GM18873 (cell line): ENCODE results near the gene YPEL1.
"Not testable (repeated sequence)": the region's sequence is repeated elsewhere in the genome, so short reads cannot be mapped to it uniquely, and the experiment has no call there.

ENCODE experiments used
- ATAC-seq: cut with Tn5 transposase; IDR thresholded peaks from one replicate; pipeline ENCODE4 v1.9.1; 2021; ENCODE audit warnings: mild to moderate bottlenecking, moderate library complexity, moderate number of reproducible peaks; ENCODE audit not compliant: unreplicated experiment, low FRiP score

YPEL1 gene

DNA sequence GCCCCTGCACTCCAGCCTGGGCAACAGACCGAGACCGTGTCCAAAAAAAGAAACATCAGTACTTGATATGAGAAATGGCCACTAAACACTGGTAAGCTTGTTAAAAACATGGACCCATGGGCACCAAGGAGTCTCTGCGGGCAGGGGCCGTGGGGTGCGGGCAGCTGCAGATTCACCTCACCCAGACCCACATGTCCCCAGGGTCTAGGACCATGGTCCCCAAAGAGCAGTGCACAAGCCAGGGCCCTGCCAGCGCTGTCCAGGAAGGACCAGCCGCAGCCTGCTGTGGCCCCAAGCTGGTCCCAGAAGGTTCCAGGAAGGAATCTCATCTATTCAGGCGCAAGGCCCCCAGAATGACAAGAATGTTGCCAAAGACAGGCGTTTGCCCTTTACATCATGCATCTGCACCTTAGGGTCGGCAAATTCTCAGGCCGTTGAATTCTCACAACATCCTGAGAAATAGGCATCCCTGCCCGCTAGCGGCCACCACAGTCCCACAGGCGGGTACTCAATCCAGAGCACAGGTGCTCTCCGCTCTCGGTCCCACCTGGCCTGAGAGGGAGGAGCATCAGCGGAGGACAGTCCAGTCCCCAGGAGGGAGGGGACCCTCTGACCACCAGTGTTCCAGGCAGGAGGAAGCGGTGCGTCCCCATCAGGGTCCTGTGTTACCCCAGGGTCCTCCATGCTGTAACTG lies 9.5 kb downstream of the YPEL1 start:
- no peak for ATAC-seq

DNA sequence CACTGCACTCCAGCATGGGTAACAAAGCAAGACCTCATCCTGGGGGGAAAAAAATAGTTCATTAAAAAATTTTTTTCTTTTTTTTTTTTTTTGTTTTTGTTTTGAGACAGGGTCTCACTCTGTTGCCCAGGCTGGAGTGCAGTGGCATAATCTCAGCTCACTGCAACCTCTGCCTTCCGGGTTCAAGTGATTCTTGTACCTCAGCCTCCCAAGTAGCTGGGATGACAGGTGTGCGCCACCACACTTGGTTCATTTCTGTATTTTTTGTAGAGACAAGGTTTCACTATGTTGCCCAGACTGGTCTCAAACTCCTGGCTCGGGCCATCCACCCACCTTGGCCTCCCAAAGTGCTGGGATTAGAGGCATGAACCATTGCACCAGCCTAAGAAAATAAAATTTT lies 11.1 kb downstream of the YPEL1 start:
- ATAC-seq: not testable (repeated sequence)

- not testable (repeated sequence) for ATAC-seq
Observed at GRCh38 chr22:21721195-21721852, 14.3 kb downstream of the YPEL1 start.

GRCh38 chr22:21720191-21720859 lies 15.3 kb downstream of the YPEL1 start:
- not testable (repeated sequence) for ATAC-seq

- ATAC-seq: no peak
Observed at GRCh38 chr22:21719024-21719423, 16.6 kb downstream of the YPEL1 start.

GRCh38 chr22:21718499-21718898 lies 17.1 kb downstream of the YPEL1 start:
- ATAC-seq: no peak

DNA sequence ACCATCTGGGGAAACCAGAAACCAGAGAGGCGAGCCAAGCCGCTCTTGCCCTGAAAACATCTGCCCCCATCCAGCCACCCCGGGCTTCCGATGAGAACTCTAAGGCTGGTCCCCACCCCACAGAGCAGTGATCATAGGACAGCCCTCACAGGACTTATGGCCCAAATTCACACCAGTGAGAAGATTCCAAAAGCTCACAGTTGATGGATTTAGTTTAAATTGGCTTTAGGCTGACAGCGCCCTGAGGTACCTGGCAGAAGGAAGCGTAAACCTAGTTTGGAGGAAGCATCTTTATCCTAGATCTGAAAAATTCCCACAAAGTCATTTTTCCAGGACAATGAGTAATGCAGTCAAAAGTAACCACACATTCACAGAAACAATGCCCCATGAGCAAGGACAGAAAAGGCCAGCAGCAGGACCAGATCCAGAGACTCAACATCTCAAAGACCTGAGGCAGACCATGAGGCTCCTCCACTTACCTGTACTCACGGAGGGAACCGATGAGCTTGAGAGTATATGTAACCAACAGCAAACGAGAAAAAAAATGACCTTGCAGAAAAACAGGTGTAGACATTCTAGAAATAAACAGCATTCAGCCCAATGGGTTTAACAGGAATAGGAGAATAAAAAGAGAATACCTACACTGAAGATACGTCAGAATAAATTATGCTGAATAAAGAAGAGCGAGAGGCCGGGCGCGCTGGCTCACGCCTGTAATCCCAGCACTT lies 19.0 kb downstream of the YPEL1 start:
- ATAC-seq: not testable (repeated sequence)

GRCh38 chr22:21714786-21715185 lies 20.8 kb downstream of the YPEL1 start:
- ATAC-seq: no peak

- no peak for ATAC-seq
Observed at GRCh38 chr22:21714059-21714770, 21.4 kb downstream of the YPEL1 start.

DNA sequence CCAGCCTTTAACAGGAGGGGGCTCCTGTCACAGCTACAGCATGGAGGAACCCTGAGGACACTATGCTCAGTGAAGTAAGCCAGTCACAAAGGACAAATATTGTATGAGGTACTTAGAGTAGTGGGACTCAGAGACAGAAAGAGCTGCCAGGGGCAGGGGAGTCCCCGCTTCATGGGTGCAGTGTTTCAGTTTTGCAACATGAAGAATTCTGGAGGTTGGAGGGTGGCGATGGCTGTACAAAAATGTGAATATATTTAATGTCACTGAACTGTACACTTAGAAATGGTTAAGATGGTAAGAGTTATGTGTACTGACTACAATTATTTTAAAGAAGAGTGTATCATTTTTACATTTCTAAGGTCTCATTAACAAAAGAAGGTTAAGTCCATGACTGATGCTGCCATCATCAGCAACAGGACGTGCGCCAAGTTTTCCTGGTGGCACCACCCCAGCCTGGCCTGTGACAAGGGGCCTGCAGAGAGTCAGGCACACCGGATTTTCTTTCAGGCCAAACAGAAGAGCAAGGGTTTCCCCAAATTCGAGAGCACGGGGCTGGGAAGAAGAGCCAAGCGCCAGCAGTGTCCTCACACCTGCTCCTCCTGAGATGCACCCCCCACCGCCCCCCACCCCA lies 22.1 kb downstream of the YPEL1 start:
- no peak for ATAC-seq

- ATAC-seq: no peak
Observed at GRCh38 chr22:21712751-21713427, 22.7 kb downstream of the YPEL1 start.

GRCh38 chr22:21711851-21712250 lies 23.7 kb downstream of the YPEL1 start:
- ATAC-seq: no peak

DNA sequence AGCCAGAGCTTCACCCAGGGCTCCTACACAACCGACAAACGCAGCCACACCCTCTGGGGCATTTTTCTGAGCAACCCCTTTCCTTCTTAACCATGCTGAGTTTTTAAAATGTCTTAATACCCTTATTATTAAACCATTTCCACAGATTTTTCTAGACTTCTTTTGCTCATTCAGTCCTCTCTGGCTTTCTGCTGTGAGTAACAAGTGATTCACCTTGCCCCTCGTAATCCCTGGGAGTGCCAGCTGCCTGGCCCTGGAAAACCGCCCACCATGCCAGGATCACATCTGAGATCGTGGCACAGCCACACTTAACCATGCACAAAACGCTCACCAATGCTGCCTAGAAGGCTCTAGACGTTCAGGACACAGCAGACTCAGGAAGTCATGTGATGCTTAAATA lies 25.4 kb downstream of the YPEL1 start:
- ATAC-seq: no peak

GRCh38 chr22:21709688-21710087 lies 25.9 kb downstream of the YPEL1 start:
- no peak for ATAC-seq

- ATAC-seq: no peak
Observed at GRCh38 chr22:21708960-21709359, 26.6 kb downstream of the YPEL1 start.

- no peak for ATAC-seq
Observed at GRCh38 chr22:21707677-21708076, 27.9 kb downstream of the YPEL1 start.

GRCh38 chr22:21703684-21704316 lies 31.8 kb downstream of the YPEL1 start:
- ATAC-seq: no peak

DNA sequence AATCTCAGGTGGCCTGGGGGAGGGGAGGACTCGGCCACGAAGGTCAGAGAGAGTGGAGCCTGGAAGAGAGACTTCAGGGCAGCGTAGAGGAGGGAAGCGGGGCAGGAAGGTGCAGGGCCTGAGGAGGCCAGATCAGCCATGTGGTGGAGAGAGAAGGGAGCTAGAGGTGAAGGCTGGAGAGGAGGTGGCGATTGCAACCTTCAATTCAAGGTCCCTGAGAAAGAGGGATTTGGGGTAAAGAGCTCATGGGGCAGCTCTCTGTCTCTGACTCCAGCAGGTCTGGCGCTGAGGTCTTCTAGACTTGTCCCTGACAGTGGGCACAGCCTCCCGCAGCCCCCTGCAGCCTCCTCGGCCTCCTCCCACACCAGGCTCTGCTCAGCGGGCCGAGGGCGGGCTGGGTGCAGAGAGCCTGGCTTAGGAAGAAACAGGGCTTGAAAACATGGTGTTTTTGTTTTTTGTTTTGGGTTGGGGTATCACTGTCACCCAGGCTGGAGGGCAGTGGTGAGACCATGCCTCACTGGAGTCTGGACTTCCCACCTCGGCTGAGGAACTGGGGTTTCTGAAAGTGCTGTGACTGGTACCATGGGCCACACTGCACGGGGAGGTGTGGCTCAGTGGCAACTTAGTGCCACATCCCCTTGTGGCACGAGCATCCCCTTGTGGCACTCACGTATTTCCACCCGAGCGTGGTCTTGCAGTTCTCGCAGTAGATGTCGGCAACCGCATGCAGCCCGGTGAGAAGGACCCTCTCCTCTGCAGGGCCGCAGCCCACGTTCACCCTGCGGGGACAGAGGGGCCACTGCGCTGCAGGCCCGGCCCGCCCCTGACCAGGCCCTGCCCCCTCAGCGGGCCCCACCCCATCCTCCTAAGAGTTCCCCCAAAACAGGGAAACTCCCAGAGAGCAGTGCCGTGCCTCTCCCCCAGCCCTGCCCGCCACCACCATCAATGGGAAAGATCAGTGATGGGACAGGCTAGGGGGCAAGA lies 32.6 kb downstream of the YPEL1 start:
- ATAC-seq: no peak
